Colon (tissue), 2 donors: Measurements from ENCODE around the gene DDX24.

Source experiments
- FAIRE-seq: peaks from 2 replicates; lab custom pipeline; 2012; peaks lifted over from hg19 to GRCh38; lab: Jason Lieb, UNC
- donor health status: control.
- donor health status: control.

Gene DDX24

GRCh38 chr14:94114589-94115057, 33.6 kb upstream of the DDX24 start:
- no peak for FAIRE-seq

DNA sequence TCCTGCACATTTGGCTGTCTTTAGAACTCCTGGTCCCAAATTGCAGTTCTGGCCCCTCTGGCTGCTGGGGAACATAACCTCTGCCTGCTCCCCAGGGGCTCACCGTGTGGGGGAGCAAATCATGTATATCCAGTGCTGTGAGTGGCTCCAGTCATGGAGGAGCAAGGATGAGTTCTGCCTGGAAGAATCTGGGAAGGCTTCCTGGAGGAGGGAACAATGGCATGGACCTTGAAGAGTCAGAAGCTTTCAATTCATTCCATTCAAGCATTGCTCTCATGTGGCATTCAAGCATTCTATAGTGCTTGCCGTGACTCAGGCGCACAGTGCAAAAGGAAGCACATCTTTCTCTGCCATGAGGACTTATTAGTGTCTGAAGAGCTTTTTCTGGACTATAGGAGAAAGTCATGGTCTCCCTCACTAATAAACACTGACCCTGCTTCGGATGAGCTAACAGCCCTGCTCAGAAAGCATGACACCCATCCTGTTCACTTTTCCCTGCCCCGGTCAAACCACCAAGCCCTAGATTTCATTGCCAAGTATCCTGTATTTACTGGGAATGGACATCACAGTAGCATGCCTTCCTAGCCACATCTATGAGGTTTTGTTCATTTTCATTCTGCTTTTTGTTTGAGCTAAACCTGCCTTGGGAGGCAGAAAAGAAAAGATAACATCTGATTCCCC, 33.0 kb upstream of the DDX24 start:
- no peak for FAIRE-seq

GRCh38 chr14:94113490-94113889, 32.5 kb upstream of the DDX24 start:
- FAIRE-seq: no peak

- FAIRE-seq: no peak
Measured at GRCh38 chr14:94113073-94113472, 32.1 kb upstream of the DDX24 start.

GRCh38 chr14:94112513-94113063, 31.6 kb upstream of the DDX24 start:
- FAIRE-seq: no peak

DNA sequence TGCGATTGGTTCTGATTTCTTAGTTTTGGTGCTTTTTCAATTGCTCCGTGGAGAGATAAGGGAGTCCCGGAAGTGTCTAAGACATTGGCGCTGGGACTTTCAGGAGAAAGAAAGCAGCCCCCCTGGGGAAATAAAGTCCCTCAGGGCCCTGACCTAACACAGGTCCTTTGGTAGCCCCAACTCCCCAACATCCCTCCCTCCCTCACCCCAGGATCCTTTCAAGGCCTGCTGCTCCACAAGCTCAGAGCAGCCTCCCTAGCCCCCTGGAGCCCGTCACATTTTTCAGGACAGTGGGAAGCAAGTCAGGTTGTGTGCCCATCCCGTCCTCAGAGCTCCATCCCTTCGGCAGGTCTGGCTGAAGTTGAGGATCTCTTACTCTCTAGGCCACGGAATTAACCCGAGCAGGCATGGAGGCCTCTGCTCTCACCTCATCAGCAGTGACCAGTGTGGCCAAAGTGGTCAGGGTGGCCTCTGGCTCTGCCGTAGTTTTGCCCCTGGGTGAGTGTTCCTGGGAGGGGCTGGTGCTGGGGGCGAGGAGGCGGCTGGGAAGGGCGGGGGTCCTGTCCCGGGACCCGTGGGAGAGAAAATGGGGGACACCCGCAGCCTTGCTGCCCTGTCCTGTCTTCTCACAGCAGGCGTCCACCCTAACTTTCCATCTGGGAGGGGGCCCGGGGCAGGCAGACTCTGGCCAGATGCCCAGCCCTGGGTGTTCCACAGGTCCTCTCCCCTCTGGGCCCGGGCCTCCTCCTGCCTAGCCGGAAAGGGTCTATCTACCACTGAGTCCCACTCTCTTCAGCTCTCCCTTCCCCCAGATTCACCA, 30.5 kb upstream of the DDX24 start:
- FAIRE-seq: no peak

DNA sequence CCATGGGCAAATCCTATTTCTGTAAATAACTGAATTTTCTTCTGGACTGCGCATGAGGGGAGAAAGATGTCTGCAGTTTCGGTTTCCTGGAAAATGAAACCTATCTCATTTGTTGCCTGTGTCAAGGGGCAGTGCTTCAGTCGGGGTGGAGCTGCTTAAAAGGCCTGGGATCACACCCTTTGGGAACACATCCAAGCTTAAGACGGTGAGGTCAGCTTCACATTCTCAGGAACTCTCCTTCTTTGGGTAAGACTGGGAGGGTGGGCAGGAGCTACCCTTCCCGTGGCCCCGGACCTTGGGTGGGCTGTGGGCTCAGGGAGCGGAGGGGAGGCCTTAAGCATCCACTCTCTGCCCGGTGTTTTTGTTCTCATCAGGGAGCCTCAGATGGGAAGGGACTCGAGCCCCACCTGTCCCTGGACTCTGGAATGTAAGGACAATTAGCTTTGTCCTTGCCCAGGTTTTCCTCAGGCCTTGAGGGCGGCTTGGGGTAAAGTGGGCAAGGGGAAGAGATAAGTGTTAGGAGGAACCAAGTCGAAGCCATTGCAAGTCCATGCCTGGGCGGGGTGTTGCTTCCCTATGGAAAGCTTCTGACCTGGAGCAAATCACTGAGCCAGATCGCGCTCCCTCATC, 29.7 kb upstream of the DDX24 start, which contains the start of gene IFI27:
Gene IFI27, plus strand, starts transcription at position 185 of the 630 bp plus-strand sequence.
- FAIRE-seq: no peak

GRCh38 chr14:94109915-94110250, 28.9 kb upstream of the DDX24 start:
- FAIRE-seq: no peak

- FAIRE-seq: no peak
Measured at GRCh38 chr14:94104731-94105130, 23.7 kb upstream of the DDX24 start.

GRCh38 chr14:94103554-94104150, 22.6 kb upstream of the DDX24 start:
- FAIRE-seq: no peak

DNA sequence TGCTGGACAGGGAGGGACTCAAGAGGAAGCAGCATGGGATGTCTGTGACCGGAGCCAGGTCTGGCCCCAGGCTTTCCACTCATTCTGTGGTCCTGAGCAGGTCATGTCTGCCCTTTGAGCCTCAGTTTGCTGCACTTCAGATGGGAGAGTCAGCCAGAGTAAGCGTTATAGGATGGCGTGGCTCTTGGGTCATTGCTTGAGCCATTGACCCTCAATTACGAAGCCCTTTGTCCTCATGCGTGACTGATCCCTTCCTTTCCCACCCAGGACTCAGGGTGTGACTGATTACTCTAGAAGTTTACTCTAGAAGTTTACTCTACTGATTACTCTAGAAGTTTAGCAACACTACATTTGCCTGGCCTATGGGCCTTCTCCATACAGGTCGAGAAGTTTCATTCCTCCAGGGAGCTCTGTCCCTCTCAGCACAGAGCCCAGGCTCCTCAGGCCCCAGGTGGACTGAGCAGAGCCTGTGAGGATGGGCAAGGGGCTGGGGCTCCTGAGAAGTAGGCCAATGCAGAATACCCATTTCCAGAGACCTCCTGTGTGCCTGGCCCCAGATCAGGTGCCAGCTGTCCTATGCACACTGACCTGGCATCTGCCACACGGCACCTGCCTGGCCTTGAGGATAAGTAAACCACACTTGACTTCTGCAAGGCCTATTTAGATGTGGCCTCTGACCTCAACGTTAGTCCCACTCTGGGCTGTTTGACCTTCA, 21.9 kb upstream of the DDX24 start:
- FAIRE-seq: no peak

DNA sequence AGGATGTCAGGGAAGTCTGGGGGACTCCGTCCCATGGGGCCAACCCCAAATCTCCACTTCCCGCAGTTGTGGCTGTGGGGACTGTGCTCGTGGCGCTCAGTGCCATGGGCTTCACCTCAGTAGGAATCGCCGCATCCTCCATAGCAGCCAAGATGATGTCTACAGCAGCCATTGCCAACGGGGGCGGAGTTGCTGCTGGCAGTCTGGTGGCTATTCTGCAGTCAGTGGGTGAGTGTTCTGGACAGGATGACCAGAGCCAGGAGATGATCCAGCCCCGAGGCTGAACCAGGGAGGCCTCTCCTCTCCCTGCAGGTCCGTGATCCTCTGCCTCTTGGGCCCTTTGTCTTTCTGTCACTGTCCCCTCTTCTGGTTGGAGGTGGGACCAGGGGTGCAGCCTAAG, 20.7 kb upstream of the DDX24 start:
- no peak for FAIRE-seq

GRCh38 chr14:94100847-94101246, 19.8 kb upstream of the DDX24 start:
- no peak for FAIRE-seq

DNA sequence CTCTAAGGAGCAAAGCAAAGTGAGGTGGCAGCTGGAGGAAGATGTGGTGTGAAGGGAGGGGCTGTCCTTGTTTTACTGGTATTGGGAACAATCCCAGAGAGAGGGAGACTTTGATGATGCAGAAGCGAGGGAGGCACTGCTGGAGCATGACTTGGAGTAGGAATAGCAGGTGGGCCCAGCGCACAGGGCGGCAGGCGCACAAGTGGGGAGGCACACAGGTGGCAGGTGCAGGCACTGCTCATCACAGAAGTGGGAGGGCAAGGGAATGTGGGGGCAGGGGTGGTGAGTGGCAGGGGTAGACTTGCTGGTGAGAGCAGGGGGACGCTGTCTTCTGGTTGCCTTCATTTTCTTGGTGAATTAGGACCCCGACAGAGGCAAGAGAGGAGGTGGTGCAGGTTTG, 18.0 kb upstream of the DDX24 start:
- FAIRE-seq: no peak

DNA sequence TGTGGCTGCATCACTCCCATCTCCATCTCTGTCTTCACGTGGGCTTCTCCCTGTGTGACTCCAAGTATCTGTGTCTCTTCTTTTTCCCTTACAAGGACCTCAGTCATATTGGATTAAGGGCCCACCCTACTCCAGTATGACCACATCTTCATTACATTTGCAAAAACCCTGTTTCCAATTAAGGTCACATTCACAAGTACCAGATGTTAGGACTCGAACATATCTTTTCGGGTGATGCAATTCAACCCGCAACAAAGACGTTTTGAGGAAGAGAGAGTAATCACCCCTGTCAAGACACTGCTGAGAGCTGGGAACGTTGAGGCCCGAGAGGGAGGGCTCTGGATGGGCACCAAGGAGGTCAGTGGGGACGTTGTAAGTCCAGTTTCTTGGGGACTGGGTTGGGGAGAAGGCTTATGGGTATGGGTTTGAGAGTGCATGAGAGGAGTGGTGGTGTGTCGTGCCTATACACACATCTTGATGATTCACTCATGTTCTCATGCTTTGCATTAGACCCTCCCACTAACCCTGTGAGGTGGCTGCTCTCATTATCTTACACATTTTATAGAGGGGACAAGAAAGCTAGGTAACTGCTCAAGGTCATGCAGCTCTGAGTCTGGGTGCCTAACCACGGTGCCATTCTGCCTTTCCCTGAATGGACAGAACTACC, 17.5 kb upstream of the DDX24 start:
- no peak for FAIRE-seq

GRCh38 chr14:94097091-94097490, 16.1 kb upstream of the DDX24 start:
- FAIRE-seq: no peak

GRCh38 chr14:94093418-94093817, 12.4 kb upstream of the DDX24 start:
- no peak for FAIRE-seq

GRCh38 chr14:94089479-94089878, 8.5 kb upstream of the DDX24 start:
- no peak for FAIRE-seq

DNA sequence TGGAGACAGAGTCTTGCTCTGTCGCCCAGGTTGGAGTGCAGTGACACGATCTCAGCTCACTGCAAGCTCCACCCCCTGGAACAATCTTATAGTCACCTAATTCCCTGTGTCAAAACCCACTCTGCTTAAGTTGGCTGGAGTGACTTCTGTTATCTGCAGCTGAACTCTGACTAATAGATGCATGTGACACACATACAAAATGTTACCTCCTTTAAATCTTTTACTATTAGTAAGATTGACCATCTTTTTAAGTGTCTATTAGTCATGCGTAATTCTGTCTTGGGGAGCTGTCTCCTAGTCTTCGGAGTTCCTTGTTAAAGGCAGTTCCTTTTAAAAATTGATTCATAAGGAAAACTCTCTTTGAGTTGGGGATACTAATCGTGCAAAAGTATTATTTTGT, 7.5 kb upstream of the DDX24 start:
- no peak for FAIRE-seq

GRCh38 chr14:94087891-94088290, 6.9 kb upstream of the DDX24 start:
- FAIRE-seq: no peak

DNA sequence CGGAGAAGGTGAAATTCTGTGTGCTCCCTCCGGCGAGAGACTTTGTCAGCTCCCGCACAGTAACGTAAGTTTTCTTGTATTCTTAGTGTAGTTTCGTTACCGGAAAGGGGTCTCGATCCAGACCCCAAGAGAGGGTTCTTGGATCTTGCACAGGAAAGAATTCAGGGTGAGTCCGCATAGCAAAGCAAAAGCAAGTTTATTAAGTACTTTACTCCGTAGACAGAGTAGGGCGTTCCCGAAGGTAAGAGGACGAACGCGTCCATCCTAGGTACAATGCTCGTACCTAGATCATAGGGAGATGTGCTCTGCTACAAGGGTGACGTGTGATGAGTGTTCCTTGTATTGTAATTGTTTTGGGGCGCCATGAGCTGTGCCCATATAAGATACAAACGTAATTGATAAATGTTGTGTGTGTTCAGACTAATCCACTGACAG, 401 bp upstream of the DDX24 start:
- no peak for FAIRE-seq
